ENCODE measurements around the gene TBX4. TPM values are rescaled to one million over a fixed set of nuclear protein-coding genes. Genes with fewer than 3 reads are reported as not detected.

Gene TBX4
- total and polyA plus RNA-seq, 9 of the 15 experiments (the other 6 are each of a cell fraction or from before 2014, with no cell fraction given): not detected

DNA sequence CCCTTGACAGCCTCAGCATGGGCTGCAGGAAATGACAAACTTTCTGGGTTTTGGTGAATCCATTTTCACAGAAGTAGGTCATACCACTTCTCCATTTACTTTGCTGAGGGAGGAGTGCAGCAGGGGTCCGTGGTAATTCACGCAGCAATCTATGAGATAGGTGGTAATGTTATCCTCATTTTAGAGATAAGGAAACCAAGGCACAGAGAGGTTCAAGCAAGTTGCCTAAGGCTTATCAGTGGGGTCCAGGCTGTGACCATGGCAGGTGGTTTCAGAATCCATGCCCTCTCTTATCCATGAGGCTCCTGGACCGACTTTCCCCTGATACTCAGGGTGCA lies 12.6 kb downstream of the TBX4 start:
- in situ Hi-C loops (cut with MboI): no loop called here
- no peak overlapping the region for H3K27ac ChIP-seq (ENCODE audit: extremely low read depth, low read depth, low read length)
- H3K4me1 ChIP-seq (replicated peaks in 1 of 2; ENCODE audit: control insufficient read depth in 2 of 2, insufficient read depth in 2 of 2, low read length in 2 of 2): peaks cover 2 to 22% of the 10 kb centered on the region in 2 experiments; a peak in 3 of 5 replicates
- WGBS (ENCODE audit: insufficient coverage, low coverage, missing lambda C conversion rate): 0% methylated on average over 3 of the region's 3 CpGs
- ATAC-seq: no peak
- H3K27me3 ChIP-seq (ENCODE audit: control insufficient read depth in 2 of 2, insufficient read depth in 2 of 2, low read length in 2 of 2): peaks cover 6 to 39% of the 10 kb centered on the region in 2 experiments; a peak in 4 of 5 replicates
- no peak overlapping the region for H3K9ac ChIP-seq (ENCODE audit: insufficient read depth in 1 of 2, low read depth in 2 of 2, low read length in 2 of 2)
- no peaks in the 10 kb centered on the region for H3K9me3 ChIP-seq (replicated peaks; ENCODE audit: control insufficient read depth, insufficient read depth, low read depth, low read length)
- no peak overlapping the region for H3K4me2 ChIP-seq (ENCODE audit: insufficient read depth, low read length)
- H3K36me3 ChIP-seq (ENCODE audit: control insufficient read depth, insufficient read depth, low read length): no peaks in the 10 kb centered on the region
- BruUV-seq (replicated peaks): no TSS peak
- no peak overlapping the region for H2AFZ ChIP-seq (ENCODE audit: low read depth, low read length)
- intact Hi-C loops (cut with micrococcal nuclease): no loop called here
- peak in 1 of 4 experiments; percentile 7 for DNase-seq (ENCODE audit: extremely low read depth in 1 of 4, low spot score in 3 of 4)
- FAIRE-seq: no peak
- 0 out of 2 replicates have a peak, but pooled peaks cover 8% of the 10 kb centered on the region for H4K20me1 ChIP-seq (replicated peaks; ENCODE audit: control insufficient read depth, insufficient read depth, low read length)
- H3K79me2 ChIP-seq (ENCODE audit: control insufficient read depth, insufficient read depth, low read length): no peaks in the 10 kb centered on the region
- ChIA-PET POLR2A (no interaction called here), CTCF (ENCODE audit: low intra/inter-chr PET ratio) (no interaction called here)
- no peak overlapping the region for H3K4me3 ChIP-seq
- H3K9me1 ChIP-seq (ENCODE audit: control insufficient read depth, insufficient read depth, low read length): peaks cover 4% of the 10 kb centered on the region
- TF ChIP-seq HDAC2 (IDR thresholded peaks at IDR 0.05) (no peak), TCF3 (CRISPR knock-in tag; IDR thresholded peaks at IDR 0.05) (peak; percentile 28; the same call in 1 of the 2 replicates), CBFA2T3 (IDR thresholded peaks at IDR 0.05) (peak; percentile 47), YY1 (IDR thresholded peaks at IDR 0.05; ENCODE audit: borderline replicate concordance in 1 of 3, control insufficient read depth in 1 of 3, extremely low read depth in 1 of 3, insufficient read depth in 3 of 3, insufficient read length in 1 of 3, insufficient replicate concordance in 2 of 3, low read depth in 1 of 3, low read length in 2 of 3) (no peak), TCFL5 (CRISPR knock-in tag; conservative IDR thresholded peaks at IDR 0.05) (no peak), GABPB2 (CRISPR knock-in tag; conservative IDR thresholded peaks at IDR 0.05) (no peak), U2AF2 (optimal IDR thresholded peaks at IDR 0.05; ENCODE audit: low read depth, low read length) (no peak), MYC (IDR thresholded peaks at IDR 0.05; ENCODE audit: low read depth, low read length) (no peak), MYC (CRISPR knock-in tag; IDR thresholded peaks at IDR 0.05; ENCODE audit: borderline replicate concordance, low read depth) (no peak), SAP30 (IDR thresholded peaks at IDR 0.05; ENCODE audit: borderline replicate concordance, insufficient read depth, low read depth, low read length, poor library complexity, severe bottlenecking) (no peak), ZBTB1 (CRISPR knock-in tag; IDR thresholded peaks at IDR 0.05; ENCODE audit: borderline replicate concordance, low read depth) (no peak), ARNT (IDR thresholded peaks at IDR 0.05) (no peak), FOSL1 (tag; conservative IDR thresholded peaks at IDR 0.05) (no peak), CBFA2T2 (conservative IDR thresholded peaks at IDR 0.05) (0 out of 2 replicates have a peak, but pooled peaks have one; percentile 11), TAL1 (IDR thresholded peaks at IDR 0.05) (peak; percentile 18; the same call in 1 of the 2 replicates), TAF15 (IDR thresholded peaks at IDR 0.05; ENCODE audit: low read depth, low read length) (no peak), TOE1 (IDR thresholded peaks at IDR 0.05; ENCODE audit: borderline replicate concordance) (no peak), TOE1 (CRISPR knock-in tag; IDR thresholded peaks at IDR 0.05; ENCODE audit: borderline replicate concordance, low read depth) (no peak)
- TF ChIP-seq, protein P1, sequence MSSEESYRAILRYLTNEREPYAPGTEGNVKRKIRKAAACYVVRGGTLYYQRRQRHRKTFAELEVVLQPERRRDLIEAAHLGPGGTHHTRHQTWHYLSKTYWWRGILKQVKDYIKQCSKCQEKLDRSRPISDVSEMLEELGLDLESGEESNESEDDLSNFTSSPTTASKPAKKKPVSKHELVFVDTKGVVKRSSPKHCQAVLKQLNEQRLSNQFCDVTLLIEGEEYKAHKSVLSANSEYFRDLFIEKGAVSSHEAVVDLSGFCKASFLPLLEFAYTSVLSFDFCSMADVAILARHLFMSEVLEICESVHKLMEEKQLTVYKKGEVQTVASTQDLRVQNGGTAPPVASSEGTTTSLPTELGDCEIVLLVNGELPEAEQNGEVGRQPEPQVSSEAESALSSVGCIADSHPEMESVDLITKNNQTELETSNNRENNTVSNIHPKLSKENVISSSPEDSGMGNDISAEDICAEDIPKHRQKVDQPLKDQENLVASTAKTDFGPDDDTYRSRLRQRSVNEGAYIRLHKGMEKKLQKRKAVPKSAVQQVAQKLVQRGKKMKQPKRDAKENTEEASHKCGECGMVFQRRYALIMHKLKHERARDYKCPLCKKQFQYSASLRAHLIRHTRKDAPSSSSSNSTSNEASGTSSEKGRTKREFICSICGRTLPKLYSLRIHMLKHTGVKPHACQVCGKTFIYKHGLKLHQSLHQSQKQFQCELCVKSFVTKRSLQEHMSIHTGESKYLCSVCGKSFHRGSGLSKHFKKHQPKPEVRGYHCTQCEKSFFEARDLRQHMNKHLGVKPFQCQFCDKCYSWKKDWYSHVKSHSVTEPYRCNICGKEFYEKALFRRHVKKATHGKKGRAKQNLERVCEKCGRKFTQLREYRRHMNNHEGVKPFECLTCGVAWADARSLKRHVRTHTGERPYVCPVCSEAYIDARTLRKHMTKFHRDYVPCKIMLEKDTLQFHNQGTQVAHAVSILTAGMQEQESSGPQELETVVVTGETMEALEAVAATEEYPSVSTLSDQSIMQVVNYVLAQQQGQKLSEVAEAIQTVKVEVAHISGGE (CRISPR knock-in tag; IDR thresholded peaks at IDR 0.05): peak in 1 of 3 experiments; percentile 6; a peak in 1 of 6 replicates

All from K562 (cell line).